ENCODE results near the gene NMT1.
"Not testable (repeated sequence)": the region's sequence is repeated elsewhere in the genome, so short reads cannot be mapped to it uniquely, and the experiment has no call there.

NMT1 gene

DNA sequence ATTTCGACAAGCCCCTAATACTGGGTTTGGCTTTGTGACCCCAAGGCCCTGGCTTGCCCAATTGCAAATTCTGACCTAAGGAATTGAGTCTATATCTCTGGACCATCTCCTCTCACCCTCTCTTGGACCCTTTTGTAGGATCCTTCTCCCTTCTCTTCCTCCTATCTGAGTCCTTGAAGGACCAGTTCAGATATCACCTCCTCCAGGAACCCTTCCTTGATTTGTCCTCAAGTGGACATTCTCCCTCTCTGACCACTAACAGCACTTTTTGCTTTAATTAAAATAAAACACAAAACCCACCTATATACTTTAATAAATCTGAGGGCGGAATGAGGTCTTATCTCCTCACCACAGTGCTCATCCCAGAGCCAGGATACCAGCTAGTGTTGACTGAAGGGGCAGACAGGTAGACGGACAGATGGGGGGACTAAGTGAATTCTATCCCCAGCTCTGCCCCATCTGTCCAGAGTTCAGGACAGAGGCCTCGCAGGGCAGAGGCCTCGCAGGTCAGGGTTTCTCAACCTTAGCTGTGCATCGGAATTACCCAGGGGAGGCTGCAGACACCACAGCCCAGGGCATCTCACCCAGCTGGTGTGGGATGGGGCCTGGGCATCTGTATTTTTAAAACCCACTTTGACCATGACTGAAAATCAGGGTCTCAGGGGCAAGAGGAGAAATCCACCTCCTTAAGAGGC, 62.1 kb downstream of the NMT1 start:
- no peaks in the 10 kb centered on the region for H3K27me3 ChIP-seq (ENCODE audit: insufficient read depth, low read length, poor library complexity)
- H3K27ac ChIP-seq (ENCODE audit: low read length), result no peak overlapping the region
- H3K36me3 ChIP-seq (ENCODE audit: insufficient read depth, low read length), result no peaks in the 10 kb centered on the region
- no peak overlapping the region for H2AFZ ChIP-seq (ENCODE audit: low read depth, low read length)
- H3K9ac ChIP-seq (ENCODE audit: low read depth, low read length), result no peak overlapping the region
- H3K4me1 ChIP-seq (ENCODE audit: insufficient read depth, low read length), result no peaks in the 10 kb centered on the region
- no peaks in the 10 kb centered on the region for H4K20me1 ChIP-seq (ENCODE audit: insufficient read depth, low read length)
- no peak for ATAC-seq (ENCODE audit: insufficient read depth, low read depth)
- H3K9me3 ChIP-seq (ENCODE audit: insufficient read depth, low read length, severe bottlenecking), result no peaks in the 10 kb centered on the region
- H3K4me2 ChIP-seq (ENCODE audit: insufficient read depth, low read length), result no peak overlapping the region
- TF ChIP-seq, protein P1, sequence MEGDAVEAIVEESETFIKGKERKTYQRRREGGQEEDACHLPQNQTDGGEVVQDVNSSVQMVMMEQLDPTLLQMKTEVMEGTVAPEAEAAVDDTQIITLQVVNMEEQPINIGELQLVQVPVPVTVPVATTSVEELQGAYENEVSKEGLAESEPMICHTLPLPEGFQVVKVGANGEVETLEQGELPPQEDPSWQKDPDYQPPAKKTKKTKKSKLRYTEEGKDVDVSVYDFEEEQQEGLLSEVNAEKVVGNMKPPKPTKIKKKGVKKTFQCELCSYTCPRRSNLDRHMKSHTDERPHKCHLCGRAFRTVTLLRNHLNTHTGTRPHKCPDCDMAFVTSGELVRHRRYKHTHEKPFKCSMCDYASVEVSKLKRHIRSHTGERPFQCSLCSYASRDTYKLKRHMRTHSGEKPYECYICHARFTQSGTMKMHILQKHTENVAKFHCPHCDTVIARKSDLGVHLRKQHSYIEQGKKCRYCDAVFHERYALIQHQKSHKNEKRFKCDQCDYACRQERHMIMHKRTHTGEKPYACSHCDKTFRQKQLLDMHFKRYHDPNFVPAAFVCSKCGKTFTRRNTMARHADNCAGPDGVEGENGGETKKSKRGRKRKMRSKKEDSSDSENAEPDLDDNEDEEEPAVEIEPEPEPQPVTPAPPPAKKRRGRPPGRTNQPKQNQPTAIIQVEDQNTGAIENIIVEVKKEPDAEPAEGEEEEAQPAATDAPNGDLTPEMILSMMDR (IDR thresholded peaks at IDR 0.05; ENCODE audit: borderline replicate concordance, extremely low read depth, low read length, poor library complexity, severe bottlenecking), result no peak
- TF ChIP-seq EZH2 (IDR thresholded peaks at IDR 0.05; ENCODE audit: borderline replicate concordance, low read depth, low read length, severe bottlenecking), result no peak
- no peak overlapping the region for H3K4me3 ChIP-seq (ENCODE audit: low read depth in 1 of 2, low read length in 2 of 2)
- H3K79me2 ChIP-seq (ENCODE audit: insufficient read depth, low read length), result no peaks in the 10 kb centered on the region
- DNase-seq, result no peak

DNA sequence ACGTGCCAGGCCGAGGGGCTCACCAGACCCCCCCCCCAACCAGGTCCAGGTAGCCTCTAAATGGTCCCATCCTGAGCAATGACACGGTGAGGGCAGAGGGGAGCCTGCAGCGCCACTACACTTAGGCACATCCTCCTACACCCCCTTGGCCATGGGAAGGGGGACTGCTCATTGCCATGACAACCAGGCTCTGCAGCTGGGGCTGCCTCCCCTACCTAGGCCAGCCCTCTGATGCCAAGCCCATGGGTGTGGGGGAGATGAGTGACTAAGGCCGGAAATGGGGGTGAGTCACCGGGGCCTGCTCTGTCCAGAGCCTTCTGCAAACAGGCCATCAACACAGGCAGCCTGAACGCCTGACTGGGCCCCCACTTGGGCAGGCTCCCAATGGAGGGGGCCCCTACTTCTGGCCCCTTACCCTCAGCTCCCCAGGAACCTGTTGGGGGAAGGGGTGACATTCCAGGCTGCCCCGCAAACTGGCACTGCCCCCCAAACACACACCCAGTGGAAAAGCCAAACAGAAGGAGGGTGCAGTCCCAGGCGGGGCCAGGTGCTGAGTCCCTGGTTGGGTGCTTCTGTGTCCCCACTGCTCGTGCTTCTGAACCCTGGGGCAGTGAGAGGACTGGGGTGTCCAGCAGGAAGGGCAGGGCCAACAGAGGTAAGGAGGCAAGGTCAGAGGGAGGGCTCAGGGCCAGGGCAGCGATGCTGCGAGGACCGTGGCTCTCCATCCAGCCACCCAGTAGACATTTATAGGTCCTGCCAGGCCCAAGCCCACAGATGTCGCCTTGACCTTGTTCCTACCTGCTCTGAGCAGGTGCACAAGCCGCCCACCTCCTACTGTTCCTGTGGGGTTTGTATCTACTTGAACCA, 63.0 kb downstream of the NMT1 start:
- Histone ChIP-seq H3K4me2 (ENCODE audit: insufficient read depth, low read length) (no peak overlapping the region), H3K9me3 (ENCODE audit: insufficient read depth, low read length, severe bottlenecking) (no peaks in the 10 kb centered on the region), H3K4me1 (ENCODE audit: insufficient read depth, low read length) (no peaks in the 10 kb centered on the region), H3K4me3 (ENCODE audit: low read depth in 1 of 2, low read length in 2 of 2) (no peak overlapping the region), H3K27ac (ENCODE audit: low read length) (no peak overlapping the region), H3K79me2 (ENCODE audit: insufficient read depth, low read length) (no peaks in the 10 kb centered on the region), H4K20me1 (ENCODE audit: insufficient read depth, low read length) (no peaks in the 10 kb centered on the region), H2AFZ (ENCODE audit: low read depth, low read length) (no peak overlapping the region), H3K9ac (ENCODE audit: low read depth, low read length) (no peak overlapping the region), H3K27me3 (ENCODE audit: insufficient read depth, low read length, poor library complexity) (no peaks in the 10 kb centered on the region), H3K36me3 (ENCODE audit: insufficient read depth, low read length) (no peaks in the 10 kb centered on the region)
- DNase-seq (no peak), ATAC-seq (ENCODE audit: insufficient read depth, low read depth) (no peak)
- TF ChIP-seq, protein P1 (IDR thresholded peaks at IDR 0.05; ENCODE audit: borderline replicate concordance, extremely low read depth, low read length, poor library complexity, severe bottlenecking), result no peak
- no peak for TF ChIP-seq EZH2 (IDR thresholded peaks at IDR 0.05; ENCODE audit: borderline replicate concordance, low read depth, low read length, severe bottlenecking)

DNA sequence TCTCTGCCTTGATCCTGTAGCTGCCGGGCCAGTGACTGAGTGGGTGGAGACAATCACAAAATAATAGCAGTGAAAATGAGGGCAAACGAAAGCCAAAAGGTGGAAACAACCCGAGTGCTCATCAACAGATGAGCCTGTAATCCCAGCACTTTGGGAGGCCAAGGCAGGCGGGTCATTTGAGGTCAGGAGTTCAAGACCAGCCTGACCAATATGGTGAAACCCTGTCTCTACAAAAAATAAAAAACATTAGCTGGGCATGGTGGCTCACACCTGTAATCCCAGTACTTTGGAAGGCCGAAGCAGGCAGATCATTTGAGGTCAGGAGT, 63.6 kb downstream of the NMT1 start:
- not testable (repeated sequence) for ATAC-seq (ENCODE audit: insufficient read depth, low read depth); H2AFZ ChIP-seq (ENCODE audit: low read depth, low read length); H3K9me3 ChIP-seq (ENCODE audit: insufficient read depth, low read length, severe bottlenecking); H3K4me1 ChIP-seq (ENCODE audit: insufficient read depth, low read length); H3K9ac ChIP-seq (ENCODE audit: low read depth, low read length); H3K27me3 ChIP-seq (ENCODE audit: insufficient read depth, low read length, poor library complexity); H3K4me3 ChIP-seq (ENCODE audit: low read depth in 1 of 2, low read length in 2 of 2); H3K27ac ChIP-seq (ENCODE audit: low read length); DNase-seq; H3K79me2 ChIP-seq (ENCODE audit: insufficient read depth, low read length); H4K20me1 ChIP-seq (ENCODE audit: insufficient read depth, low read length); H3K4me2 ChIP-seq (ENCODE audit: insufficient read depth, low read length); H3K36me3 ChIP-seq (ENCODE audit: insufficient read depth, low read length)

DNA sequence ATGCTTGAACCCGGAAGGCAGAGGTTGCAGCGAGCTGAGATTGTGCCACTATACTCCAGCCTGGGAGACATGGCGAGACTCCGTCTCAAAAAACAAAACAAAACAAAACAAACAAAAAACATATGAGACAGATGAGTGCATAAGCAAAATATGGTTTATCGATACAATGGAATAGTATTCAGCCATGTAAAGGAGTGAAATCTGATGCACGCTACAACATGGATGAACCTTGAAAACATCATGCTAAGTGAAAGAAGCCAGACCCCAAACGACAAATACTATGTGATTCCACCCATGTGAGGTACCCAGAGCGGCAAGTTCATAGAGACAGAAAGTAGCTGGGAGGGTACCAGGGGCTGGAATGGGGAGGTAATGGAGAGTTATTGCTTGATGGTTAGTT, 64.4 kb downstream of the NMT1 start:
- Histone ChIP-seq H3K9me3 (ENCODE audit: insufficient read depth, low read length, severe bottlenecking) (no peaks in the 10 kb centered on the region), H3K79me2 (ENCODE audit: insufficient read depth, low read length) (no peaks in the 10 kb centered on the region), H3K36me3 (ENCODE audit: insufficient read depth, low read length) (no peaks in the 10 kb centered on the region), H2AFZ (ENCODE audit: low read depth, low read length) (no peak overlapping the region), H3K4me1 (ENCODE audit: insufficient read depth, low read length) (no peaks in the 10 kb centered on the region), H3K4me2 (ENCODE audit: insufficient read depth, low read length) (no peak overlapping the region), H3K4me3 (ENCODE audit: low read depth in 1 of 2, low read length in 2 of 2) (no peak overlapping the region), H3K27me3 (ENCODE audit: insufficient read depth, low read length, poor library complexity) (no peaks in the 10 kb centered on the region), H3K9ac (ENCODE audit: low read depth, low read length) (no peak overlapping the region), H3K27ac (ENCODE audit: low read length) (no peak overlapping the region), H4K20me1 (ENCODE audit: insufficient read depth, low read length) (no peaks in the 10 kb centered on the region)
- DNase-seq (no peak), ATAC-seq (ENCODE audit: insufficient read depth, low read depth) (no peak)
- TF ChIP-seq, protein P1 (IDR thresholded peaks at IDR 0.05; ENCODE audit: borderline replicate concordance, extremely low read depth, low read length, poor library complexity, severe bottlenecking), result no peak
- TF ChIP-seq EZH2 (IDR thresholded peaks at IDR 0.05; ENCODE audit: borderline replicate concordance, low read depth, low read length, severe bottlenecking), result no peak
